Measurements from ENCODE around the gene ZFP37. TPM values are rescaled to one million over a fixed set of nuclear protein-coding genes. Genes with fewer than 3 reads are reported as not detected.
A peak's percentile ranks its signal among the peaks of the same experiment; 100 is the strongest.

The ZFP37 gene
- total RNA-seq, 1 donor from 2014 or later: 0.58 TPM

GRCh38 chr9:113057193-113057592 is 669 bp upstream of the ZFP37 start:
- no peak for DNase-seq (ENCODE audit: low read depth)
- no peak for TF ChIP-seq CTCF (conservative IDR thresholded peaks at IDR 0.05; ENCODE audit: low read depth, low read length)
- peak overlapping the region; percentile 87 for H3K4me3 ChIP-seq (ENCODE audit: low read depth, low read length)

- peak; percentile 1 for DNase-seq (ENCODE audit: low read depth)
- H3K4me3 ChIP-seq (ENCODE audit: low read depth, low read length): no peak overlapping the region
- TF ChIP-seq CTCF (conservative IDR thresholded peaks at IDR 0.05; ENCODE audit: low read depth, low read length): no peak
These were observed 13.5 kb downstream of the ZFP37 start for GRCh38 chr9:113042884-113043657.

GRCh38 chr9:113026200-113026599 is 30.3 kb downstream of the ZFP37 start:
- TF ChIP-seq CTCF (conservative IDR thresholded peaks at IDR 0.05; ENCODE audit: low read depth, low read length): no peak
- H3K4me3 ChIP-seq (ENCODE audit: low read depth, low read length): no peak overlapping the region
- no peak for DNase-seq (ENCODE audit: low read depth)

- no peak for TF ChIP-seq CTCF (conservative IDR thresholded peaks at IDR 0.05; ENCODE audit: low read depth, low read length)
- no peak overlapping the region for H3K4me3 ChIP-seq (ENCODE audit: low read depth, low read length)
- no peak for DNase-seq (ENCODE audit: low read depth)
These were observed 38.3 kb downstream of the ZFP37 start for GRCh38 chr9:113018247-113018646.

GRCh38 chr9:113012492-113012891 is 44.0 kb downstream of the ZFP37 start:
- no peak for TF ChIP-seq CTCF (conservative IDR thresholded peaks at IDR 0.05; ENCODE audit: low read depth, low read length)
- peak overlapping the region; percentile 57 for H3K4me3 ChIP-seq (ENCODE audit: low read depth, low read length)
- DNase-seq (ENCODE audit: low read depth): no peak

- DNase-seq (ENCODE audit: low read depth): peak; percentile 2
These were observed 44.6 kb downstream of the ZFP37 start, which contains the start of gene ZNF883 for GRCh38 chr9:113011911-113012381. ZNF883 (minus strand) TSS chr9:113012192.

More at GRCh38 chr9:113011911-113012381, 44.6 kb downstream of the ZFP37 start, which contains the start of gene ZNF883:
- peak within 1 kb of the TSS; percentile 57 for H3K4me3 ChIP-seq (ENCODE audit: low read depth, low read length)
- peak; percentile 16 for TF ChIP-seq CTCF (conservative IDR thresholded peaks at IDR 0.05; ENCODE audit: low read depth, low read length)
